HL-60 (cell line): ENCODE results near the gene PPFIA4.

Source experiments
- CTCF ChIP-seq: IDR thresholded peaks from one replicate; pipeline ENCODE4 v1.5.1; 2011; ENCODE audit warnings: low read length, control low read depth, inconsistent platforms; ENCODE audit not compliant: insufficient read depth
- GABPA ChIP-seq: IDR thresholded peaks from 2 replicates; pipeline ENCODE4 v1.6.1; 2012; ENCODE audit warnings: low read depth
- POLR2AphosphoS5 ChIP-seq: IDR thresholded peaks from 2 replicates; pipeline ENCODE4 v1.6.1; 2012; ENCODE audit warnings: low read depth
- REST ChIP-seq: IDR thresholded peaks from 2 replicates; pipeline ENCODE4 v1.6.1; 2012; ENCODE audit warnings: low read depth; ENCODE audit not compliant: insufficient replicate concordance

- no peak for TF ChIP-seq REST
- no peak for TF ChIP-seq CTCF
- no peak for TF ChIP-seq POLR2AphosphoS5
- no peak for TF ChIP-seq GABPA
Observed at GRCh38 chr1:203091761-203092330, 65.6 kb downstream of the PPFIA4 start.
